Measurements from ENCODE around the gene COQ5. TPM values are rescaled to one million over a fixed set of nuclear protein-coding genes. Genes with fewer than 3 reads are reported as not detected.

COQ5 gene
- polyA plus RNA-seq, 1 donor from 2014 or later: 91.6 TPM

GRCh38 chr12:120462099-120462640 lies 66.8 kb downstream of the COQ5 start:
- Histone ChIP-seq H3K9me3 (ENCODE audit: low read length) (no peaks in the 10 kb centered on the region), H3K4me2 (ENCODE audit: low read length) (no peak overlapping the region), H2AFZ (ENCODE audit: low read depth, low read length) (no peak overlapping the region), H3K79me2 (replicated peaks; ENCODE audit: insufficient read depth, low read length) (peaks cover 29% of the 10 kb centered on the region), H3K9me2 (ENCODE audit: insufficient read depth, low read length) (no peaks in the 10 kb centered on the region), H3K4me3 (ENCODE audit: low read length) (no peak overlapping the region), H3K36me3 (ENCODE audit: insufficient read depth, low read length) (peaks cover 25% of the 10 kb centered on the region), H4K20me1 (ENCODE audit: insufficient read depth) (peaks cover 5% of the 10 kb centered on the region), H3K27ac (ENCODE audit: low read length) (no peak overlapping the region), H3F3A (ENCODE audit: insufficient read depth, low read length, poor library complexity, severe bottlenecking) (no peaks in the 10 kb centered on the region), H3K9ac (ENCODE audit: low read length) (no peak overlapping the region), H3K27me3 (ENCODE audit: insufficient read depth, low read depth, low read length) (no peaks in the 10 kb centered on the region)
- TF ChIP-seq SMC3 (conservative IDR thresholded peaks at IDR 0.05; ENCODE audit: poor library complexity) (no peak), RAD21 (conservative IDR thresholded peaks at IDR 0.05) (no peak), CTCF (IDR thresholded peaks at IDR 0.05; ENCODE audit: poor library complexity, severe bottlenecking) (no peak), POLR2AphosphoS5 (IDR thresholded peaks at IDR 0.05) (no peak), EP300 (conservative IDR thresholded peaks at IDR 0.05; ENCODE audit: poor library complexity, severe bottlenecking) (no peak), TAF1 (IDR thresholded peaks at IDR 0.05; ENCODE audit: low read depth) (no peak), REST (IDR thresholded peaks at IDR 0.05; ENCODE audit: borderline replicate concordance) (no peak), EZH2 (IDR thresholded peaks at IDR 0.05; ENCODE audit: borderline replicate concordance, insufficient read depth, low read length, poor library complexity, severe bottlenecking) (no peak), MXI1 (conservative IDR thresholded peaks at IDR 0.05; ENCODE audit: poor library complexity, severe bottlenecking) (no peak)

- Histone ChIP-seq H4K20me1 (ENCODE audit: insufficient read depth) (no peaks in the 10 kb centered on the region), H3K36me3 (ENCODE audit: insufficient read depth, low read length) (peaks cover 19% of the 10 kb centered on the region), H2AFZ (ENCODE audit: low read depth, low read length) (no peak overlapping the region), H3K79me2 (replicated peaks; ENCODE audit: insufficient read depth, low read length) (peaks cover 9% of the 10 kb centered on the region), H3F3A (ENCODE audit: insufficient read depth, low read length, poor library complexity, severe bottlenecking) (no peaks in the 10 kb centered on the region), H3K9me3 (ENCODE audit: low read length) (no peaks in the 10 kb centered on the region), H3K4me3 (ENCODE audit: low read length) (no peak overlapping the region), H3K4me2 (ENCODE audit: low read length) (no peak overlapping the region), H3K27me3 (ENCODE audit: insufficient read depth, low read depth, low read length) (no peaks in the 10 kb centered on the region), H3K9ac (ENCODE audit: low read length) (no peak overlapping the region), H3K27ac (ENCODE audit: low read length) (no peak overlapping the region), H3K9me2 (ENCODE audit: insufficient read depth, low read length) (no peaks in the 10 kb centered on the region)
- no peak for TF ChIP-seq RAD21 (conservative IDR thresholded peaks at IDR 0.05)
Measured at GRCh38 chr12:120460157-120460556, 68.8 kb downstream of the COQ5 start.

- no peaks in the 10 kb centered on the region for H3K36me3 ChIP-seq (ENCODE audit: insufficient read depth, low read length)
- no peak overlapping the region for H3K9ac ChIP-seq (ENCODE audit: low read length)
- no peak overlapping the region for H3K27ac ChIP-seq (ENCODE audit: low read length)
- no peak for TF ChIP-seq SMC3 (conservative IDR thresholded peaks at IDR 0.05; ENCODE audit: poor library complexity)
- peak; percentile 32 for TF ChIP-seq CTCF (IDR thresholded peaks at IDR 0.05; ENCODE audit: poor library complexity, severe bottlenecking)
- no peak overlapping the region for H2AFZ ChIP-seq (ENCODE audit: low read depth, low read length)
- H4K20me1 ChIP-seq (ENCODE audit: insufficient read depth): no peaks in the 10 kb centered on the region
- H3K27me3 ChIP-seq (ENCODE audit: insufficient read depth, low read depth, low read length): no peaks in the 10 kb centered on the region
- H3K4me3 ChIP-seq (ENCODE audit: low read length): no peak overlapping the region
- H3F3A ChIP-seq (ENCODE audit: insufficient read depth, low read length, poor library complexity, severe bottlenecking): no peaks in the 10 kb centered on the region
- H3K4me2 ChIP-seq (ENCODE audit: low read length): no peak overlapping the region
- no peaks in the 10 kb centered on the region for H3K9me2 ChIP-seq (ENCODE audit: insufficient read depth, low read length)
- no peaks in the 10 kb centered on the region for H3K9me3 ChIP-seq (ENCODE audit: low read length)
- H3K79me2 ChIP-seq (replicated peaks; ENCODE audit: insufficient read depth, low read length): no peaks in the 10 kb centered on the region
Measured at GRCh38 chr12:120457133-120457532, 71.8 kb downstream of the COQ5 start.

All from neural cell (in vitro differentiated cells).